Uterus (tissue), 2 donors: ENCODE measurements around the gene GABRB1.

Experiments
- CTCF ChIP-seq, 4 experiments: fragments of 200-600 bp in 2 of 4; fragments of 450-650 bp in 2 of 4; sonication (generic) in 2 of 4; IDR thresholded peaks; one replicate each; pipeline ENCODE4 v1.5.1; 2016 to 2019; ENCODE audit warnings: antibody characterized with exemption in 4 of 4, mild to moderate bottlenecking in 2 of 4, moderate library complexity in 1 of 4
- POLR2A ChIP-seq, 2 donors: fragments of 450-650 bp; IDR thresholded peaks; one replicate each; pipeline ENCODE4 v1.6.1; 2016; ENCODE audit warnings: antibody characterized with exemption in 2 of 2, mild to moderate bottlenecking in 1 of 2, moderate library complexity in 1 of 2

- TF ChIP-seq CTCF (IDR thresholded peaks at IDR 0.05) (no peak), POLR2A (IDR thresholded peaks at IDR 0.05) (no peak)
Observed at GRCh38 chr4:47468706-47469365, 437.5 kb downstream of the GABRB1 start.
